Fibroblast of the aortic adventitia (primary cell): ENCODE measurements around the gene POLA1. TPM values are rescaled to one million over a fixed set of nuclear protein-coding genes. Genes with fewer than 3 reads are reported as not detected.
A peak's percentile ranks its signal among the peaks of the same experiment; 100 is the strongest.

Source experiments
- DNase-seq: peaks from one replicate; pipeline ENCODE4 v3.0.0-alpha.2; 2010; ENCODE audit warnings: low read depth
- H3K4me3 ChIP-seq: 2 replicates; pipeline ENCODE4 v1.5.1; 2011; ENCODE audit warnings: low read depth, mild to moderate bottlenecking, control low read depth, low read length, moderate library complexity
- CTCF ChIP-seq: IDR thresholded peaks from 2 replicates; pipeline ENCODE4 v1.5.1; 2011; ENCODE audit warnings: mild to moderate bottlenecking, low read length, control low read depth, inconsistent platforms; ENCODE audit not compliant: insufficient read depth
- total RNA-seq: library from RNA; depleted of rRNA; stranded (reverse); fragments of >200 nt; gene quantifications from 2 replicates; pipeline ENCODE4 v1.2.3, GENCODE V29; 2012; ENCODE audit warnings: low replicate concordance

The POLA1 gene
- total RNA-seq, 1 donor: 24.9 TPM

- DNase-seq: peak; percentile 35
- no peak for TF ChIP-seq CTCF
- no peak overlapping the region for H3K4me3 ChIP-seq
These were observed 67.6 kb downstream of the POLA1 start for GRCh38 chrX:24761306-24761705.

GRCh38 chrX:24763989-24764388 is 70.3 kb downstream of the POLA1 start:
- no peak for TF ChIP-seq CTCF
- no peak for DNase-seq
- no peak overlapping the region for H3K4me3 ChIP-seq

DNA sequence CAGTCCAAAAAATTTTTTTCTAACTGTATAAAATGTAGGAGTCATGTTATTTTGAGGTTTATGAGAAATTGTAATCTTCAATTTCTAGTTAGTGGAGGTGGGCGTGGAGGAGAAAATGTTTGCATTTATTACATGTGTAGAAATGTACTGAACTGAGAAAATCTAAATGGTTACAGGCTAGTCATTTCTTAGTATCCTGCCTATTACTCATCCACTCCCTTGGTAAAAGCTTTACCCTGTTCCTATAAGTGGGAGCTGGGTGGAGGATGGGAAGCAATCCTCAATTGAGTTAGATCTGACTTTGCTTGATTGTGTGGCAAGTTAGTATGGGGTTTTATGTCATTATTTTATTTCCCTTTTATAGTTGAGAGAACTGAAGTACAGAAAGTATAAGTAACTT is 73.8 kb downstream of the POLA1 start:
- no peak for DNase-seq
- H3K4me3 ChIP-seq: no peak overlapping the region
- no peak for TF ChIP-seq CTCF

DNA sequence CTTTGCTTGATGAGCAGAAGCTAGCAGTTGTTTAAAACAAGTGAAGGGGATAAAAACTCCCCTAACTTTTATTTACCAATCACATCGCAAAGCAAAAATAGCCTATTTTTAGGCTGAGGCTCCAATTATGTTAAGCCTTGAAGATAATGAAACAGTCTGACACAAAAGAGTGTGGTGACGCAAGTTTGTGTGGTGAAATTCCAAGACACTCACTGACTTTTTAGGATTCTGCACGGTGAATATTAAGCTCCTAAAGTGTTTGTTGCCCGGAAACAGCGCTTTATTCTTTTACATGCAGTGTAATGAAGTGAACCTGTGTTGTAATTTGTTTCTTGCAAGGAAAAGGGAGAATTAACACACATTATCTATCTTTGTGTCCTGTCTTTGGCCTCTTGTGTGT is 74.8 kb downstream of the POLA1 start:
- no peak overlapping the region for H3K4me3 ChIP-seq
- no peak for TF ChIP-seq CTCF
- DNase-seq: no peak

DNA sequence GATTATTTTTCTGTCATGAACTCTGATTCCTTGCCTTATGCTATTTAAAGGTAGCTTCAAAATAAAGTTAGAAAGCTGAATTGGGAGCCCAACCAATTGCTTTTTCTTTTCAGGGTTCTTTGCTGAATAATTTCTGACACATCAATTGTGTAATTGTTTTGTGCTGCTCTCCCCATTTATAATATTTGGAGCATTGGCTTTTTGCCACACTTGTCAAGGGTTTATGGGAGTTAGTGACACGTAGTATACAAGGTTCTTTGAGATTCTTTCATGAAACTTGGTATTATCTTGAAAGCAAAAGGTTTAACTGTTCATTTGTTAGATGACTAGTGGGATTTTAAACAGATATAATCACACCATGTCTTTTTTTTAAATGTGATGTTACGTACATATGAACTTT is 80.9 kb downstream of the POLA1 start:
- DNase-seq: no peak
- H3K4me3 ChIP-seq: no peak overlapping the region
- TF ChIP-seq CTCF: no peak

- no peak overlapping the region for H3K4me3 ChIP-seq
- TF ChIP-seq CTCF: no peak
- no peak for DNase-seq
These were observed 82.2 kb downstream of the POLA1 start for GRCh38 chrX:24775891-24776290.

DNA sequence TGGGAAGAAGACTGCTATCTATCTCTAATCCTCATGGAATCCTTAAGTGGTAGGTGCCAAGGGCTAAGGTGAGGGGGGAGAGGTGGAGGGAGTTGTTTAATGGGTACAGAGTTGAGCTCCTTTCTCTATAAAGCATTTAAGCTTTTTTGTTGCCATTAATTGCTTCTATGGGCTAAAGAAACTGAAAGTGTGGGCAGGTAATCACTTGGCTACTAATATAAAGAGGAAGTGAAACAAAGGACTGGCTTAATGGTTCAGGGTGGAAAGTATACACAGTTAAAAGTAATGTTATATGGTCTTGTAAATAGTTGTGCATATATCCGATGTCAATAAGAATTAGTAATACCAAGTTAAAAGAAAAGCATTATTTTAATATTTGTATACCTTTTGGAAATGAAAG is 83.9 kb downstream of the POLA1 start:
- H3K4me3 ChIP-seq: no peak overlapping the region
- DNase-seq: no peak
- no peak for TF ChIP-seq CTCF
